Head of caudate nucleus (tissue), 42 donors: ENCODE data around the gene HAO2.
"Not testable (repeated sequence)": the region's sequence is repeated elsewhere in the genome, so short reads cannot be mapped to it uniquely, and the experiment has no call there.

Source experiments
- DNase-seq, 42 donors: peaks; one replicate each; pipeline versions ENCODE4 v3.0.0 to v3.0.0-alpha.2; 2020 to 2021; ENCODE audit warnings: mixed read lengths in 7 of 42
- intact Hi-C: fragments of 100-400 bp; cut with DNase I; formaldehyde crosslinking; loops from one replicate; pipeline ENCODE4 v1.15.0; 2022

Gene HAO2

GRCh38 chr1:119340861-119341261 lies 27.7 kb upstream of the HAO2 start:
- DNase-seq: no peak
- intact Hi-C loops: no loop called here

- intact Hi-C loops: no loop called here
- no peak for DNase-seq
Measured at GRCh38 chr1:119341372-119341947, 27.1 kb upstream of the HAO2 start.

- DNase-seq: no peak
- intact Hi-C loops: no loop called here
Measured at GRCh38 chr1:119345398-119345797, 23.2 kb upstream of the HAO2 start.

- DNase-seq: no peak
- intact Hi-C loops: no loop called here
Measured at GRCh38 chr1:119347858-119348257, 20.7 kb upstream of the HAO2 start.

GRCh38 chr1:119348941-119349340 lies 19.6 kb upstream of the HAO2 start:
- intact Hi-C loops: no loop called here
- DNase-seq: no peak

GRCh38 chr1:119350866-119351265 lies 17.7 kb upstream of the HAO2 start:
- DNase-seq, intact Hi-C loops: not testable (repeated sequence)

- intact Hi-C loops: no loop called here
Measured at GRCh38 chr1:119351997-119352396, 16.6 kb upstream of the HAO2 start.

GRCh38 chr1:119353836-119354235 lies 14.7 kb upstream of the HAO2 start:
- intact Hi-C loops: no loop called here
- no peak for DNase-seq

More at GRCh38 chr1:119351997-119352396, 16.6 kb upstream of the HAO2 start:
- no peak for DNase-seq

GRCh38 chr1:119358636-119359035 lies 9.9 kb upstream of the HAO2 start:
- DNase-seq: no peak
- intact Hi-C loops: no loop called here

GRCh38 chr1:119359730-119360129 lies 8.9 kb upstream of the HAO2 start:
- intact Hi-C loops: loop anchor here (10.0 kb wide), 1 partner anchor 75 kb away; no protein-coding TSS in a partner anchor
- no peak for DNase-seq

GRCh38 chr1:119361205-119361604 lies 7.4 kb upstream of the HAO2 start:
- DNase-seq: no peak
- intact Hi-C loops: loop anchor here (10.0 kb wide), 1 partner anchor 76 kb away; no protein-coding TSS in a partner anchor

- DNase-seq: no peak
- intact Hi-C loops: loop anchor here (10.0 kb wide), 1 partner anchor 77 kb away; no protein-coding TSS in a partner anchor
Measured at GRCh38 chr1:119361620-119362344, 6.8 kb upstream of the HAO2 start.

- no peak for DNase-seq
- intact Hi-C loops: loop anchor here (10.0 kb wide), 1 partner anchor 78 kb away; no protein-coding TSS in a partner anchor
Measured at GRCh38 chr1:119363162-119363561, 5.4 kb upstream of the HAO2 start.

- intact Hi-C loops: loop anchor here (10.0 kb wide), 1 partner anchor 80 kb away; no protein-coding TSS in a partner anchor
- no peak for DNase-seq
Measured at GRCh38 chr1:119364640-119365039, 3.9 kb upstream of the HAO2 start.

GRCh38 chr1:119366424-119366823 lies 2.2 kb upstream of the HAO2 start:
- intact Hi-C loops: loop anchor here (10.0 kb wide), 1 partner anchor 82 kb away; no protein-coding TSS in a partner anchor
- DNase-seq: no peak

GRCh38 chr1:119367432-119368124 lies 1.0 kb upstream of the HAO2 start:
- peak in 1 of 42 donors; percentile 2 for DNase-seq
- intact Hi-C loops: loop anchor here (10.0 kb wide), 1 partner anchor 83 kb away; no protein-coding TSS in a partner anchor

- intact Hi-C loops: no loop called here
- DNase-seq: no peak
Measured at GRCh38 chr1:119370748-119371147, 2.2 kb downstream of the HAO2 start.

- intact Hi-C loops: no loop called here
- no peak for DNase-seq
Measured at GRCh38 chr1:119371815-119372214, 3.2 kb downstream of the HAO2 start.

GRCh38 chr1:119372503-119373086 lies 4.0 kb downstream of the HAO2 start:
- peak in 1 of 42 donors; percentile 2 for DNase-seq
- intact Hi-C loops: no loop called here

GRCh38 chr1:119373465-119373864 lies 4.9 kb downstream of the HAO2 start:
- no peak for DNase-seq
- intact Hi-C loops: no loop called here
